GM12872 (cell line): ENCODE data around the gene RSU1.
A peak's percentile ranks its signal among the peaks of the same experiment; 100 is the strongest.

Experiments
- TF ChIP-seq, protein P1 (sequence below): IDR thresholded peaks from 3 replicates; pipeline ENCODE4 v1.5.1; 2011; ENCODE audit warnings: low read depth, mild to moderate bottlenecking, low read length, moderate library complexity; ENCODE audit not compliant: insufficient read depth

RSU1 gene

DNA sequence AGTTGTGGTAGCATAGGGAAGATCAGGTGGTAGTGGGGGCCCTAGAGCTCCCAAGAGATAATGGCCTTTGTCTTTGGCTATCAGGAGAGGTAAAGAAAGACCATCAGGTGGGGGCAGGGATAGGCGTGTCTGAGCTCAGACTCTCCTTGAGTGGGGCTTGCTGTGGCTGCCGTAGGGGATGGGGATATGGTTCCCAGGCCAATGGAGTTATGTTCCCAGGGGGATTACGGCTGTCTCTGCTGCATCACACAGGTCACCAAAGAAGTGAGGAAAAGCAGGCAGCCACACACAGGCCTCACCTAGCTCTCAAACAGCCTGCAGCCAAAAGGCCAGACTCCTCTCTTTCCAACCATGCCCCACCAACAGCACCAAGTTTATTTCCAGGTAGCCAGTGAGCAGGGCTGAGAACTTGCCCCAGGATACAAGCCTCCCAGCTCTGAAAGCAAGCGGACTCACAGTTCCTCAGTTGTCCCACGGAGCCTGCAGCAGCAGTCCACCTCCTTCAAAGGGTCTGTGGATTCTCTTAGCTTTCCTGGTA lies 257.9 kb downstream of the RSU1 start:
- TF ChIP-seq, protein P1, sequence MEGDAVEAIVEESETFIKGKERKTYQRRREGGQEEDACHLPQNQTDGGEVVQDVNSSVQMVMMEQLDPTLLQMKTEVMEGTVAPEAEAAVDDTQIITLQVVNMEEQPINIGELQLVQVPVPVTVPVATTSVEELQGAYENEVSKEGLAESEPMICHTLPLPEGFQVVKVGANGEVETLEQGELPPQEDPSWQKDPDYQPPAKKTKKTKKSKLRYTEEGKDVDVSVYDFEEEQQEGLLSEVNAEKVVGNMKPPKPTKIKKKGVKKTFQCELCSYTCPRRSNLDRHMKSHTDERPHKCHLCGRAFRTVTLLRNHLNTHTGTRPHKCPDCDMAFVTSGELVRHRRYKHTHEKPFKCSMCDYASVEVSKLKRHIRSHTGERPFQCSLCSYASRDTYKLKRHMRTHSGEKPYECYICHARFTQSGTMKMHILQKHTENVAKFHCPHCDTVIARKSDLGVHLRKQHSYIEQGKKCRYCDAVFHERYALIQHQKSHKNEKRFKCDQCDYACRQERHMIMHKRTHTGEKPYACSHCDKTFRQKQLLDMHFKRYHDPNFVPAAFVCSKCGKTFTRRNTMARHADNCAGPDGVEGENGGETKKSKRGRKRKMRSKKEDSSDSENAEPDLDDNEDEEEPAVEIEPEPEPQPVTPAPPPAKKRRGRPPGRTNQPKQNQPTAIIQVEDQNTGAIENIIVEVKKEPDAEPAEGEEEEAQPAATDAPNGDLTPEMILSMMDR = no peak

DNA sequence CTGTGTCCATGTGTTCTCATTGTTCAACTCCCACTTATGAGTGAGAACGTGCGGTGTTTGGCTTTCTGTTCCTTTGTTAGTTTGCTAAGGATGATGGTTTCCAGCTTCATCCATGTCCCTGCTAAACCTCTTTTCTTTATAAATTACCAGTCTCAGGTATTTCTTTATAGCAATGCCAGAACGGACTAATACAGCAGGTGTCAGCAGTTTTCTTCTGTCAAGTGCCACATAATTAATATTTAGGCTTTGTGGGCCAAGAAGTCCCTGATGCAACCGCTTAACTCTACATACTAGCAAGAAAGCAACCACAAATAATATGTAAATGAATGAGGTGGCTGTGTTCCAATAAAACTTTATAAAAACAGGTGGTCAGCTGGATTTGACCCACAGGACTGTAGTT lies 269.3 kb downstream of the RSU1 start:
- TF ChIP-seq, protein P1 = no peak

DNA sequence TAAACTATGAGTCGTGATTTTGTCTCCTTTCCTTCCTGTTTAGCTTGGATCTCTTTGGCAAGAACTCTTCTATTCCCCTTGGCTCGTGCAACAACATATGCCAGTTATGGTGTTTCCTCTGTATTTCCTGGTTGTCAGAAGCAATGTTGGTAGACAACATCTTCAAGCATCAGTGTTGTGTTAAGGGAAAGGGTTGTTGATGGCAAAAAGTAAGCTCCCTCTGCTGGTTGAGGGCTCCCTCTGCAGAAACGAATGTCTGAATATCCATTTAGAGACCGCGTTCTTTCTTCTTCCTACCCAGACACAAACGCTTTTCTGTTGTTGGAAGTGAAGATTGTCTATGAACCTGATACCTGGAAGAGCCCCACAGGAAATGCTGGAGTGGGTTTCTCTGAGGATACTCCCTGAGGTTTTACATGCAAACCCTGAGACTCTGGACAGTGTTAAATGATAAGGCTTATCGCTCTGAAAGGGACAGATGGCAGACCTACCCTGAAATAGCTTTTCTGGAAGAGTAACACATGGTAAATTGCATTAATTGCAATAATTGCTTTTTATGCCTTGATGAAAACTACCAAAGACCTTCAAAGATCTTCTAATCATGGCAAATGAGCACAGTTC lies 272.0 kb downstream of the RSU1 start:
- TF ChIP-seq, protein P1 = peak; percentile 80

DNA sequence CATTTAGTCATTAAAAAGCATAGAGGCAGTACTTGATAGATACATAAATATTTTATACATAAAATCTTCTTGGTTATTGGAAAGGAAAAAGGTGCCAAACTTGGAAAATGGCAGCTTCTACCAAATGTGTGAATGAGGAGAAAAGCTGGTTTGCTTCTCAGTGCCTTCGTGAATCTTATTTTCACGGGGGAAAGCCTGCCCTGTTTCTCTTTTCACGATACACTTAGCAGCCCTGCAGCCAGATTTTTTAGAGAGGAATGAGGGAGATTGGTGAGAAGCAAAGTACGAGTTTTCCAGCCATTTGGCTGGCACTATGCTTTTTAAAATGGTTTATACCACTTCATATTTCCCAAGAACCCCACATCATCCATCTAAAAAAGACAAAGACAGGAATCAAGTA lies 272.6 kb downstream of the RSU1 start:
- TF ChIP-seq, protein P1 = no peak

DNA sequence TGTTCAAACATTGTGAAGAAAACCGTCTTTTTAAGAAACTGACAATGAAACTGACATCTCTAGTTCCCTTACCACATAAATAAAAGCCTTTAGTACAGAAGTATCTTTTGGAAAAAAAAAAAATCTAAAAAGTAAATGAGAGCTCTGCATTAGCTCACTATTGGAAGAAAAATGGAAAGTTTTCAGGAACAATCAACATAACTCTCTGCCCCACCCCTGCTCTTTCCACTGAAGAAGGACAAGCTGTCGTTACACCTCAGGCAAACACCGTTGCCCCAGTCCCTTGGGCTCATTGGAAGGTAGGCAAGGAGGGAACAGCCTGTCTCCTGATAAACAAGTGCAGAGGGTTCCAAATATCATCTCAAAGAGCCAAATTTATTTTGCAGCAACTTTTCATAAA lies 273.1 kb downstream of the RSU1 start:
- TF ChIP-seq, protein P1 = no peak
